HS-5 (cell line): Measurements from ENCODE around the gene SH3TC2.
"Not testable (repeated sequence)": the region's sequence is repeated elsewhere in the genome, so short reads cannot be mapped to it uniquely, and the experiment has no call there.

ENCODE experiments used
- DNase-seq: peaks from one replicate; pipeline ENCODE4 v3.0.0-alpha.2; 2012; ENCODE audit warnings: low read depth

SH3TC2 gene

DNA sequence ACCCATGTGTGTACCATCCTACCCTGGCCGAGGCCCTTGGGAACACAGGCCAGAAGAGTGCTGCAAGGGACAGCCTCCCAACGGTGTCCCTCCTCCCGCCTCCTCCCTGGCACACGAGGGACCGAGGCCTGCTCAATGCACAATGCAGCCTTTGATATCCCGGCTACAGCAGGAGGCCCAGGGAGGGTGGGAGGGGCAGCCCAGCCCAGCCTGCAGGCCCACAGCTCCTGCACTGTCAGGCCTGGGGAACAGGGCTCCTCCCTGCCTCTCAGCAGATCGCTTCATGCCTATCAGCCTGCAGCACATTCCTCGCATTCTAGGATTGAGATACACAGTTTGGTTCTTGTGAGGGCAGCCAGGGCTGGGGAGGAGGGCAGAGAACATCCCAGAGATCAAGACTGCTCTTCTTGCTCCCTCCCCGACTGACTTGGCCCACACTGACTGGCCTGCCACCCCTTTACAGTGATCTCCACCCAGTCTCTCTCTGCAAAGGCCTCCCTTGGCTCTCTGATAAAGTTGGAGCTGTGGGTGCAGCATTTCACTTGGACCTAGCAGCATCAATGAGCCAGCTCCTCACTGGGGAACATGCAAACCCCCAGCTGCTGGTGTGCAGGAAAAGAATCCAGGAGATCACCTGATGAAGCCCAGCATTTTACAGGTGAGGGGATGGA is at the start of gene SH3TC2:
TSS of gene SH3TC2 (minus strand) at position 46 of the 671 bp plus-strand sequence. CDS start at position 6, 40 bp downstream.
- no peak for DNase-seq

DNA sequence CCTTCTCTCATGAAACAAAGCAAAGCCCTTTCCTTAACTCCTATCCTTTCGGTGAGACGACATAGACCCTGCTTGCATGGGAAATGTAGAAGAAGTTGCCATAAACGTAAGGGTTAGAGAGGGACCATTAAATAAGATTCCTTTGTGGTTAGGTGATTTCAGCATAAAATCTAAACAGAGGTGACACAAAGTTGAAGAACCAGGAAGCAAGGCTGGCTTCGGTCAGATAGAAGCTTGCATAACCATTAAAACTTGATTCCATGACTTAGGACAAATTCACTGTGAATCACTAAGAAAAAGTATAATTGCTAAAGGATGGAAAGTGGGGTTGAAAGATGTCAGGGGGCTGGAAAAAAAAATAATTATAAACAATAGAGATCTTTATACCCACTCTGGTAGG is 47.5 kb upstream of the SH3TC2 start:
- no peak for DNase-seq

DNA sequence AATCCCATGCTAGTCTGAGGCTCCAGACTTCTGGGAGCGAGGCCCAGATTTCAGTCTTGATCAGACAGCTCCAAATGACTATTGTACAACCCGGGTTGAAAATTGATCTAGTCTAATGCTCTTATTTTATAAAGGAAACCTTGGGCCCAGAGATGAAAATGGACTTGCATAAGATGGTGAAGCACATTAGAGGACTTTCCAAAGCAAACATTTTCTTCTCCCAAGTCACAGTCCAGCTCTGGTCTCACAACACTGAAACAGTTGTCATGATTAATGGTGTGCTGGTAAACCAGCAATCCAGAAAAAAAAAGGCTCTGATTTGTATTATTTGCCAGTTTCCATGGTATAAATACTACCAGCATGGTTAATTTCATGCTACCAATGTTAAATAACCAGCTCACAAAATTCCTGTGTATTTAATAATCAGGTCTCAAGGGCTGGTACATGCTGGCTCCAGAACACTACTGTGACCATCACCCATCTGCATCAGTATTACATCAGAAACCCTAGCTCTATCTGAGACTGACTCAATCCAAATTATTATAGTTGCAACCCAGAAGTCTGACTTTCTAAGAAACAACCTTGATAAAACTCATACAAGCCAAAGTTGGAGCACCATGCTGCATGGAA is 45.9 kb upstream of the SH3TC2 start:
- no peak for DNase-seq

DNA sequence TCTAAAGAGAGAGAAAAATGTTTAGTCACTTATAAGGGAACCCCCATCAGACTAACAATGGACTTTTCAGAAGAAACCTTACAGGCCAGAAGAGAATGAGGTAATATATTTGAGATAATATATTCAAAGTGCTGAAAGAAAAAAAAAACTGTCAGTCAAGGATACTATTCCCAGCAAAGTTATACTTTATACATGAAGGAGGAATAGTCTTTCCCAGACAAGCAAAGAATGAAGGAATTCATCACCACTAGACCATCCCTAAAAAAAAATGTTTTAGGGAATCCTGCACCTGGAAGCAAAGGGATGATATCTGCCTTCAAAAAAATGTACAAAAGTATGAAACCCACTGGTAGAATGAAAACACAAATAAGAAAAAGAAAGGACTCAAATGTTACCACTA is 37.5 kb upstream of the SH3TC2 start:
- no peak for DNase-seq

DNA sequence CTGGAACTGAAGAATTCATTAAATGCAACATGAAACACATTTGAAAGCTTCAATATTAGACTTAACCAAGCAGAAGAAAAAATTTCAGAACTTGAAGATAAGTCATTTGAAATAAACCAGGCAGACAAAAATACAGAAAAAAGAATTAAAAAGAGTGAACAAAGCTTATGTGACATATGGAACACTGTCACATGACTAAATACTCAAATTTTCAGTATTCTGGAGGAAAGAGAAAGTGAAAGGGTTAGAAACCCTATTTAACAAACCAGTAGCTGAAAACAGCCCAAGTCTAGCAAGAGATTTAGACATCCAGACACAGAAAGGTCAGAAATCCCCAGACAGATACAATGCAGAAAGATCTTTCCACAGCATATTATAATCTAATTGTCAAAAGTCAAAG is 37.1 kb upstream of the SH3TC2 start:
- DNase-seq, result no peak

DNA sequence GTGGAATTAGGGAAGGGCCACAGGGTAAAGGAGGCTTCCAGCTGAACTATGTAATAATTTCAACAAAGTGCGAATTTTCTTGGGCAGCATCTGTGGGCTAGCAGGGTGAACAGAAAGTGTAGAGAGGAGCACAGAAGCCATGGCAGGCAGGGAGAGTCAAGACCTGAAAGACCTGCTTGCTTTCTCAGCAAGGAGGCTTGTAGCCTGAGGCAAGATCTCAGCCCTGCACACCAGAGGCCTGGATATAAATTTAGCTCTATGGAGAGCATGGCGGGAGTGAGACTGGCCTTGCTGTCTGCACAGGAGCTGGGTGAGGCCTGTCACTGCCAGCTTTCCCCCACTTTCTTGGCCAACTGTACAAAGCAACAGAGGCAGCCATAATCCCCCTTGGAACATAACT is 32.1 kb upstream of the SH3TC2 start:
- DNase-seq, result no peak

DNA sequence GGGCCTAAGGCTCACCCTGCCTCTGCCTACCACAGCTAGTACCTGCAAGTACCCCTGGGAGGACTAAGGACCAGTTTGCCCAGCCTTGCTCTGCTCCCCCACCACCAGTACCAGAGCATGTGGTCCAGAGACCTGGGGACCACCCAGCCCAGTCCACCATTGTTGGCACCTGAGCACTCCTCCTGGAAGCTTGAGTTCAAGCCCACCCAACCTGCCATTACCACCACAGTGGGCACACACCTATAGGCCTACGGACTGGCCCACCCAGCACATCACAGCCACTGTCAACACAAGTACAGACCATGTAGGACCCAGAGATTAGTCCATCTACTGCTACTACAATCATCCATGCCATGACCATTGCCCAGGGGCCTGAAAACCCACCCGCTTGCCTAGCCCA is 30.8 kb upstream of the SH3TC2 start:
- DNase-seq, result no peak

DNA sequence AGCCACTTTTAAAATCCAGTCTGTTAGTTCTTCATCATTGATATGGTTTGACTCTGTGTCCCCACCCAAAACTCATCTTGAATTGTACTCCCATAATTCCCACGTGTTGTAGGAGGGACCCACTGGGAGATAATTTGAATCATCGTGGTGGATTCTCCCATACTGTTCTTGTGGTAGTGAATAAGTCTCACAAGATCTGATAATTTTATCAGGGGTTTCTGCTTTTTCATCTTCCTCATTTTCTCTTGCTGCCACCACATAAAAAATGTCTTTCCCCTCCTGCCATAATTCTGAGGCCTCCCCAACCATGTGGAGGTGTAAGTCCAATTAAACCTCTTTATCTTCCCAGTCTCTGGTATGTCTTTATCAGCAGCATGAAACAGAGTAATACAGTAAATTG is 26.9 kb upstream of the SH3TC2 start:
- no peak for DNase-seq

DNA sequence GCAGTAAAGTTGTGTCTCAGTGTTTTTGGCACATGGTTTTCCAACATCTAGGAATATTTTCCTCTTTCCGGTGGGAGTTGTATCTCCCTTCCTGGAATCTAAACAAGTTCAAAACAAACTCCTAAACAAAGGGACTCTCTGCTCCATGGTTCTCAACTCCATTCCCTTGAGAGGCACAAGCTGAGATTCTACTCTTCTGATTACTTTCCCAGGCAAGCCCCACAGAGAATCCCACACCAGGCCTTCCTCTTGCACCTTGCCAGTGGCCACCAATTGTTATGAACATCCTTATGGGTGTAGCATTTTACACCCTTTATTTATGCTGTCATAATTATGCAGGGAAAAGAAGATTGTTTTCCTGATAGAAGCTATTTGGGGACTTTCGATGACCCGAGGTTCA is 25.8 kb upstream of the SH3TC2 start:
- no peak for DNase-seq

DNA sequence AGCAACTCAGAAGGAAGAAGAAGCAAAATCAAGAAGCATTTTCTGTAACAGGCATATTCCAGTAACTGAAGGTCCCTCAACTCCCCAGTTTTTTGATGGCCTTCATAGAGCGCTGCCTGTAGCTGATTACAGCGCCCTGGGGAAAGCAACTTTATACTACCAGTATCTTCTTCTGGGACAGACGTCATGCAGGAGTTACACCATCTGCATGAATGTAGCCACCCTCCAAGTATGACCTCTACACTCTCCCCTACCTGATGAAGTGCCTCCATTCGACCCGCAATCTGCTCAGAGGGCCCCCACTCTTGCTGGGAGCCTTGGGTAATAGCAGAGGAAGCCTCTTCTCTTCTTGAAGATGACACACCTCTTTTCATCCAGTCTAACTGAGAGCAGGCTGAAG is 21.0 kb upstream of the SH3TC2 start:
- no peak for DNase-seq

DNA sequence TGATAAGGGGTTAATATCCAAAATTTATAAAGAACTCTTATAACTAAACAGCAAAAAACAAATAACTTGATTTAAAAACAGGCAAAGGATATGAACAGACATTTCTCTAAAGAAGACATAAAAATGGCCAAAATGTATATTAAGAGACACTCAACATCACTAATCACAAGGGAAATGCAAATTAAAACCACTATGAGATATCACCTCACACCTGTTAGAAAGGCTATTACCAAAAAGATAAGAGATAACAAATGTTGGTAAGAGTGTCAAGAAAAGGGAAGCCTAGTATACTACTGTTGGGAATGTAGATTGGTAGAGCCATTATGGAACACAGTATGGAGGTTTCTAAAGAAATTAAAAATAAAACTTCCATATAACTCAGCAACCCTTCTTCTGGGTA is 19.4 kb upstream of the SH3TC2 start:
- no peak for DNase-seq

DNA sequence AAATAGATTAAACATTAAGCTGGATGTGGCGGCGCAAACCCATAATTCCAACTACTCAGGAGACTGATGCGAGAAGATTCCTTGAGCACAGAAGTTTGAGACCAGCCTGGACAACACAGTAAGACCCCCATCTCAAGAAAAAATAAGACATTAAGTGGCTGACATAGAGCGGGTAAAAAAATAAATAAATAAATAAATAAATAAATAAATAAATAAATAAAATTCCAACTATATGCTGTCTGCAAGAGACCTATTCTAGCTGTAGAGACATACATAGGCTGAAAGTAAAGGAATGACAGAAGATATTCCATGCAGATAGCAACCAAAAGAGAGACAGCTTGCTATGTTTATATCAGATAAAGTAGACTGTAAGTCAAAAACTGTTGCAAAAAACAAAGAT is 17.4 kb upstream of the SH3TC2 start:
- no peak for DNase-seq

DNA sequence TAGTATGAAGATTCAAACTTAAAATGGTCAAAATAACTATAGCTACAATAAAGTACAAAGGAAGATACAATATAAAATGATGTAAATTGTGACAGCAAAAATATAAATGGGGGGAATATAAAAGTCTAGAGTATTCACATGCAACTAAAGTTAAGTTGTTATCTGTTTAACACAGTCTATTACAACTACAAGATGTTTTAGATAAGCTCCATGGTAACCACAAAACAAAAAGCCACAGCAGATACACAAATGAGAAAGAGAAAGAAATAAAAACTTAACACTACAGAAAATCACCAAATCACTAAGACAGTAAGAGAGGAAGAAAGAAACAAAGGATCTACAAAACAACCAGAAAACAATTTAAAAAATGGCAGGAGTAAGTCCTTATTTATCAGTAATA is 17.0 kb upstream of the SH3TC2 start:
- no peak for DNase-seq

DNA sequence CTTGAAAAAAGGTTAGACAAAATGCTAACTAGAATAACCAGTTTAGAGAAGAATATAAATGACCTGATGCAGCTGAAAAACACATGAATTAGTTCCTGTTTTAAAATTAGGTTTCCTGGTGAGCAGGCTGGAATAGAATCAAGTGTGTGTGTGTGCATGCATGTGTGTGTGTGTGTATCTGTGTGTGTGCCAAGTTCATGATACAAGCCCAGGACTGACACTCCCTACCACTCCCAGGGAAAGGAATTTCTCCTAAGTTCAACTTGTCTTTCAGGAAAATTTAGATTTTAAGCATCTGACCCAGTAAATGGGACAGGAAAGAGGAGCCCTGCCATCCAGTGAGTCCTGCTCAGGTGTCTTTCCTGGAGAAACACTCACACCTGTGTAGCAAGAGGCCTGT is 11.2 kb upstream of the SH3TC2 start:
- DNase-seq, result not testable (repeated sequence)

DNA sequence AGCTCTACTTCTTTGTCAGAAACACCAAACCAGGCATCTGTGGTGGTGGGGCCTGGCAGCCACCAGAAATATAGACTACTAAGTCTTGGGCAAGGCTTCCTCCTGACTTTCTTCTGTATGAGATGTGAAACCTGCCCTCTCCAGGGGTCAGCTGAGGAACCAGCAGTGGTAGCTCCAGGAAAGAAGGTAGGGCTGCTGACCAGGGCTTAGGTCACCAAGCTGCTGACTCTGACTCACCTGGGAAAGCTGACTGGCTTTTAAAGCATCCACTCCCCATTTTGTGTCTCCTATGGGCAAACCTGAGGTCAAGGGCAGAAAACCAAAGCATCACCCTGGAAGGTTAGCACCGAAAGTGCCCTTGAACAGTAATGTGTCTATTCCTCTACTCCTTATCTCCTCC is 10.4 kb upstream of the SH3TC2 start:
- no peak for DNase-seq

DNA sequence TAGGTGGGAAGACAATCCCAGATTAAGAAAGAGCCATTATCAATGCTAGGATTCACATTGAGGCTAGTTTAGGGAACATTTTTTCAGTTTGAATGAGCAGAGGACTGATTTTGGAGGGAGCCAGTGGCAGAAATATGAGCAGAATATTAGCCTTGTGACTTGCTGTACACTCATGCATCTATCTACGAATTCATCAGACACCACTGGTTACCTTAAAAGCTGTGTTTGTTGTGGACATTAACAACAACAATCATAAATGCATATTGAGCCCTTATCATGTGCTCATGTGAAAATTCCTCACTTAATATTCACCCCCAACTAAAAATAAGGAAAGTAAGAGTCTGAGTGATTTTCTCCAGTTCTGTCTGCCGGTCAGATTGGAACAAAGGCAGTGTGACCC is 9.9 kb upstream of the SH3TC2 start:
- no peak for DNase-seq

DNA sequence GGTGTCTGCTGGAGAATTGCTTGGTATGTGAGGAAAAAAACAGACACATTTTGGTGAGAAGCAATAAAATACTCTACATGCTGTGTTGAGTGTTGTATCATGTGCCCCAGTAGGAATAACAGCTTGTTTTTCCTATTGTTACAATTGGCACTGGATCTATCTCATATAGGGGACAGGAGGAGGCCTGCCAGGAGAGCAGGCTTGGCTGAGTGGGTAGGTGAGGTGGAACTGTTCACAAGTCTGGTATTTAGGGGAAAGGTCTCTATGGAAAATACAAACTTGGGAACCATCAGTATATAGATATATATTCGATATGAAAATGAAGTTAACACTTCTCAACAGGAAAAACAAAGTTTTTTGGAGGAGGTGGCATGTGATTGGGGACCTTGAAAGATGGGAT is 9.5 kb upstream of the SH3TC2 start:
- DNase-seq, result no peak

DNA sequence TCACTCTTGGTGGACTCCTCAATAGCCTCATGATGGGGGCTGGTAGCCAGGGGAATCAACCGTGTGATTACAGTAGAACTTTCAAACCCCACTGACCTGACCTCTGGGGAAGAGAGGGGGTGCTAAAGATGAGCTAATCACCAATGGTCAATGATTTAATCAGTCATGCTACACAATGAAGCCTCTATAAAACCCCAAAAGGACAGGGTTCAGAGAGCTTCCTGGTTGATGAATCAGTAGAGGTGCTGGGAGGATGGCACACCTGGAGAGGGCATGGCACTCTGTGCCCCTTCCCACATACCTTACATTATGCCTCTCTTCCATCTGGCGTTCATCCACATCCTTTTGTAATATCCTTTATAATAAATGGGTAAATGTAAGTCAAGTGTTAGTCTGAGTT is 8.9 kb upstream of the SH3TC2 start:
- no peak for DNase-seq

DNA sequence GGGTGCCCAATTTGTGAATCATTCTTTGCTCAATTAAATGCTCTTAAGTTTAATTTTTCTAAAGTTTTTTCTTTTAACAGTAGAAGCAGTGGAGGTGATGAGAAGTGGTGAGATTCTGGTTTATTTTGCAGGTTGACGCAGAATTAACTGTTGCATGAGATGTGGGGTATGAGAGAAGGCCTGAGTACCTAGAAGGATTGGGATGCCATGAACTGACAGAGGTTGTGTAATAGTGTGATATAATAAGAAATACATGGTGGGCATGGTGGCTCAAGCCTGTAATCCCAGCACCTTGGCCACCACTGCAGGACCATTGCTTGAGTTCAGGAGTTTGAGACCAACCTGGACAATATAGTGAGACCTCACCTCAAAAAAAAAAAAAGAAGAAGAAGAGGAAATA is 8.4 kb upstream of the SH3TC2 start:
- no peak for DNase-seq

DNA sequence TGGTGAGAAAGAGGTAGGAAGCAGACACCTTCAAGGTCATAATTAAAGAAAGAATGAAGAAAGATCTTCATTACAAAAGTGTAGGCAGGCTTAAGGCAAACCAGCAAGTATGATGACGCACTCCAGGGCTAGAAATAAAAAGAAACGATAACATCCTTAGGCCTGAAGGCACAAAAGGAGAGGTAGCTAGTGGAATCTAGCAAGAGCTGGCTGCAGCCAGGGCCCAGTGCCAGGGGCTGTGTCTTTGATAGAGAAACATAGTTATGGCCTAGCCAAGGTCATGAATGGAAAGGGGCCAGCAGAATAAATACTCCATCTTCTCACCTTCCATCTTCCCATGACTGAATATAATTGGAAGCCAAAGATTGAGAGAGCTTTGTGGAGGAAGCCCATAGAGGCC is 6.8 kb upstream of the SH3TC2 start:
- DNase-seq, result no peak

DNA sequence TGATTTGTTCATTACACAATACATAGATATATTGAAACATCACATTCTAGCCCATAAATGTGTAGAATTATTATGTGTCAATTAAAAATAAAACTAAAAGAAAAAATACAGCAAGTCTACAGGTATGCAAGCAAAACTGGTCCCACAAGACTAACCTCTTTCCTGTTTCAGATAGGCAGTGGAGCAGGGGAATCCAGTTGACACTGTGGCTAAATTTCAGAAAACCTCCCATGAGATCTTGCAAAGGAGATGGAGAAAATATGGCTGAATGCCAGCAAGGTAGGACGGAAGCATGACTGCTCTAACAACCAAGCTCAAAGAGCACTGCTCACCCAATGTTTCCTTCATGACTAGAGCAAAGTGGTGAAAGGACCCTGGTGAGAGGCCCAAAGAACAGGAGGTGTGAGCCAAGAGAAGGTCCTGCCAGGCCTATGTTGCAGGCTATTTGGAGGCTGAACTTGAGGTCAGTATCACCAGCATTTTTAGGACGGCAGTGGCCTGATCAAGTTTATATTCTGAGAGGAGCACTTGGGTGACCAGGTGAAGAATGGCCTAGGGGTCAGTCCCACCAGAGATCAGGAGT is 1.1 kb upstream of the SH3TC2 start:
- no peak for DNase-seq

DNA sequence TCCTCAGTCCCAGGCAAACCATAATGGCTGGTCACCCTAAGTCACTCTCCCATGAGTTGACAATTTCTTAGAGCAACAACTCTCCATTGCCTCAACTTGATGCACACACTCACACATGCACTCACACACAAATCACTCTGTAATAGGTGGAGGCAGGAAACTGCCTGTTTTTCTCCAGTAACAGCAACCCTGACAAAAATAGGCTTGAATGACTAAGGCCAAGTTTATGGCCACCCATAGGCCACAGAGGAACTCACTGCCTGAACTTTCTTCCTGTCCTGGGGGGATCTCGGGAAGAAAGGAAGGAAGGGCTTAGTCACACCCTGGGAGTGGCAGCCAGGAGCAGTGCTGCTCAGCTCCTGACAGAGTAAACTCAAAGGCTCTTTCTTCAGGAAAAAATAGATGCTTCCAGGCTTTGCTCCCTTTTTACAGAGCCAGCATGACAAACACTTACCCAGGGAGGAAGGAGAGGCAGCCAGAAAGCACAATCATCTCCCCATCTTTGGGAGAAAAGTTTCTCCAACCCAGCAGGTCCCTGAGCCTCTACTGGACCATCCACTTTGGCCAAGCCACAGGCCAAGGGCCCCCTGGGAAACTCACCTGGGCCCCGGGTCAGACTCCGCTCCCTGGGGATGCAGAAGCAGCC is 368 bp downstream of the SH3TC2 start:
- peak; percentile 71 for DNase-seq

DNA sequence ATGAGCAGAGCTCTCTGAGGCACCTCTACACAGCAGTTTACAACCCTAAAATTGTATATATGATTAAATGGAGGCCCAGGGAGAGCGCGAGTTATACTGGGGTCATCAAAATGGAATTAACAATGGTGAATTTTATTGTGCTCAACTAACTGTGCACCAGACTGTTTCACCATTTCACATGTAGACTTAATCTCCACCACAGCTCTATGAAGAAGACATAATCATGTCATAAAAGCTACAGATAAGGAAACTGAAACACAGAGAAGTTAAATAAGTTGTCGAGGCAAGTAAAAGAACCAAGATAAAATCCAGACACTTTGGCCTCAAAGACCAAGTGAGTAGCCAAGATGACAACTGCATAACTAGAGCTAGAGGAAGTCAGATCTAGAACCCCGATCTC is 1.5 kb downstream of the SH3TC2 start:
- no peak for DNase-seq
